GM12875 (cell line): Measurements from ENCODE around the gene PARD6A.

Experiments used
- H3K4me3 ChIP-seq: one replicate; pipeline ENCODE4 v1.5.1; 2011; ENCODE audit warnings: low read depth, low read length, control low read depth
- TF ChIP-seq, protein P1 (sequence below): IDR thresholded peaks from 2 replicates; pipeline ENCODE4 v1.5.1; 2011; ENCODE audit warnings: low read depth, mild to moderate bottlenecking, control low read depth, inconsistent platforms, low read length, moderate library complexity, borderline replicate concordance; ENCODE audit not compliant: insufficient read depth

PARD6A gene

DNA sequence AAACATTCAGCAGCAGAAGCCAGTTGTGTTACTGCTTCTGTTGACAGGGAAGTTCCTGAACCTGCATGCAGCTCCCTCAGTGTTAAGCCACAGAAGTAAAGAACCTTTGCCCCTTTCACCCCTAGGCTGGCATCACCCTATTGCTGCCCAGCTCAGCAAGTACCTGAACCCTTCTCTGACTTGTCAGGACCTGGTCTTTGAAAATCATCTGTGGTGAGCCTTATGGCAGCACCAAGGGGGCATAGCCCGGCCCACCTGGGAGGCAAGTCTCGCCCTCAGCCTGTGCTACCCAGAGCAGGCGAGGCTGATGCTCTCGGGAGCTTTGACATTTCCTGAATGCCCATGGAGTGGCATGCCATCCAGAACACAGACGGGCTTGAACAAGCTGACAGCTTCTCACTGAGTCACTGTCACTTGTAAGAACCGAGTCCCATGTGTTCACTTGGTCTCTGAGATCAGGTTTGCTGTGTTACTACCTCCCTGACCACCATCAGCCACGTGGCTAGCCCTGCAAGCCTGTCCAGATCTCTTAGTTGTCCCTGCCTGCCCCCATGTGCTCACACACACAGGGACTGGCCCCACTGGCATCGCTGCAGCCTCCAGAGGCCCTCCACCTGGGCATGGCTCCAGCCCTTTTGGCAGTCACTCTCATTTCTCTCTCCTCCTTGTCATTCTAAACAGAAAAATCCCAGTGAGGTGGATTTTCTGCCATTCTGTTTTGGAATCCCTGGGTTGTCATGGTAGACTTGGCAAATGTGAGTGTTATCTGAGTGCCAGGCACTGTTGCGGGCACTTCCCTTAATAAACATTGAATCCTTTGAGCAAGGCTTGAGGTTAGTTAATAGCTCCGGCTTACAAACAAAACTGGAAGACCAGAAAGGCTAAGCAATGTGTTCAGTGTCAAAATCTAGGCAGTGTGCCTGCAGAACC lies 18.7 kb upstream of the PARD6A start:
- TF ChIP-seq, protein P1, sequence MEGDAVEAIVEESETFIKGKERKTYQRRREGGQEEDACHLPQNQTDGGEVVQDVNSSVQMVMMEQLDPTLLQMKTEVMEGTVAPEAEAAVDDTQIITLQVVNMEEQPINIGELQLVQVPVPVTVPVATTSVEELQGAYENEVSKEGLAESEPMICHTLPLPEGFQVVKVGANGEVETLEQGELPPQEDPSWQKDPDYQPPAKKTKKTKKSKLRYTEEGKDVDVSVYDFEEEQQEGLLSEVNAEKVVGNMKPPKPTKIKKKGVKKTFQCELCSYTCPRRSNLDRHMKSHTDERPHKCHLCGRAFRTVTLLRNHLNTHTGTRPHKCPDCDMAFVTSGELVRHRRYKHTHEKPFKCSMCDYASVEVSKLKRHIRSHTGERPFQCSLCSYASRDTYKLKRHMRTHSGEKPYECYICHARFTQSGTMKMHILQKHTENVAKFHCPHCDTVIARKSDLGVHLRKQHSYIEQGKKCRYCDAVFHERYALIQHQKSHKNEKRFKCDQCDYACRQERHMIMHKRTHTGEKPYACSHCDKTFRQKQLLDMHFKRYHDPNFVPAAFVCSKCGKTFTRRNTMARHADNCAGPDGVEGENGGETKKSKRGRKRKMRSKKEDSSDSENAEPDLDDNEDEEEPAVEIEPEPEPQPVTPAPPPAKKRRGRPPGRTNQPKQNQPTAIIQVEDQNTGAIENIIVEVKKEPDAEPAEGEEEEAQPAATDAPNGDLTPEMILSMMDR = no peak
- H3K4me3 ChIP-seq = no peak overlapping the region

DNA sequence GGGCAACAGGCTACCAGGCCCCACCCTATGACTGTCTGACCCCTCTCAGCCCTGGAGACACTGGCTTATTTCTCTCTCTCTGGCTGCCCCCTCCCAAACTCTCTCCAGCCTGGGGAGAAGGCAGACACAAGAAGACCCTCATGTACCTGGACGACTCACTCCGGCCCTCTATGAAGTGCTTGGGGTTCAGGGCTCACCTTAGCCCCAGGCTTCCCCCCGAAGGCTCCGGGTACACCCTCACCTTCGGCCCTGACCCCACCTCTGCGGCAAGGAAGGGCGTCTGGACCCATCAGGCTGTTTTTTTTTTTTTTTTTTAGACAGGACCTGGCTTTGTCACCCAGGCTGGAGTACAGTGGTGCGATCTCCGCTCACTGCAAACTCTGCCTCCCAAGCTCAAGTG lies 16.7 kb upstream of the PARD6A start:
- TF ChIP-seq, protein P1 = no peak
- H3K4me3 ChIP-seq = no peak overlapping the region

DNA sequence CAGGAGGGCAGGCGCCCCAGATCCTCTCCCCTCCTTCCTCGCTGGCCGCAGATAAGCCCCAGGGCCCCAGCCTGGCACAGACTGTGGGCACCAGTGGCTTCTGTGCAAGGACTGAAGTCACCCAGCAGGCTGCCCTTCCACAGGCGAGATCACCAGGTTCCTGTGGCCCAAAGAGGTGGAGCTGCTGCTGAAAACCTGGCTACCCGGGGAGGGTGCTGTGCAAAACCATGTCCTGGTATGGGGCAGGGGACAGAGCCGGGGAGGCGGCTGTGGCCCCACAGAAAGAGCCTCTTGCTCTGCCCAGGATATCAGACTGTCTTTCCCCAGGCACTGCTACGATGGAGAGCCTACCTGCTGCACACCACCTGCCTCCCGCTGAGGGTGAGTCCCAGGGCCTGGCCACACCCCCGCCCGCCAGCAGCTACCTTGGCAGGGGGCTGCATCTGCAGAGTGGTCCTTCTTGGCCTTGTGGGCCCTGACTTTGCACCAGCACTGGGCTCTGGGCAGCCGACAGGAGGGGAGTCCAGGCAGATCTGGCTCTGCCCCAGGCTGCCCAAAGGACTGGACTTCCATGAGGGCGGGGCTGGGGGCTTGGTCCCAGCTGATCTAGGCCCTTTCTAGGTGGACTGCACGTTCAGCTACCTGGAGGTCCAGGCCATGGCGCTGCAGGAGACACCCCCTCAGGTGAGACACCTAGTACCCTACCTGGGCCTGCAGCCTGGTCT lies 15.2 kb upstream of the PARD6A start:
- TF ChIP-seq, protein P1 = no peak
- peak overlapping the region; percentile 69 for H3K4me3 ChIP-seq

DNA sequence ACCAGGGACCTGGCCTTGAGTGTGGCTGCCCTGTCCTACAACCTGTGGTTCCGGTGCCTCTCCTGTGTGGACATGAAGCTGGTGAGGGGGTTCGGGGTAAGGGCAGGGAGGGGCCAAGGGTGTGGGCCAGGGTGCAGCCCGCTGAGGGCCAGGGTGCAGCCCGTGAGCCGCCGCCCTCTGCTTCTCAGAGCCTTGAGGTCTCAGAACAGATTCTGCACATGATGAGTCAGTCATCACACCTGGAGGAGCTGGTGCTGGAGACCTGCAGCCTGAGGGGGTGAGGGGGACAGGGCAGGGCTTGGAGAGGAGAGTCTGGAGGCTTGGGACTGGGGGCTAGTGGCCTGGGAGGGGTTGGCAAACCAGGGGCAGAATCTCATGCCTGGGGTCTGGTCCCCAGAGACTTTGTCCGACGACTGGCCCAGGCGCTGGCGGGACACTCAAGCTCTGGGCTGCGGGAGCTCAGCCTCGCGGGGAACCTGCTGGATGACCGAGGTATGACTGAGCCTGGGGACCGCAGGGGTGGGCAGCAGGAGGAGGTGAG lies 13.6 kb upstream of the PARD6A start:
- no peak overlapping the region for H3K4me3 ChIP-seq
- TF ChIP-seq, protein P1 = no peak

DNA sequence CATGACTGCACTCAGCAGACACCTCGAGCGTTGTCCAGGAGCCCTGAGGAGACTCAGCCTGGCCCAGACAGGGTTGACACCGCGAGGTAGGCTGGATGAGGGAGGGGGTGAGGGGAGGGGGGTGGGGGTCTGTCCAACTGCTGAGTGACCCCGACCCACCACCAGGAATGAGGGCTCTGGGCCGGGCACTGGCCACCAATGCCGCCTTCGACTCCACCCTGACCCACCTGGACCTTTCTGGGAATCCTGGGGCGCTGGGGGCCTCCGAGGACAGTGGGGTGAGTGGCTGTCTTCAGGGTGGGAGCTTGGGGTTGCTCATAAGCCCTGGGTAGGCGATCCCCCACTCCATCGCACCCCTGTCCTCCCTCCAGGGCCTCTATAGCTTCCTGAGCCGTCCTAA lies 13.1 kb upstream of the PARD6A start:
- no peak overlapping the region for H3K4me3 ChIP-seq
- TF ChIP-seq, protein P1 = no peak

DNA sequence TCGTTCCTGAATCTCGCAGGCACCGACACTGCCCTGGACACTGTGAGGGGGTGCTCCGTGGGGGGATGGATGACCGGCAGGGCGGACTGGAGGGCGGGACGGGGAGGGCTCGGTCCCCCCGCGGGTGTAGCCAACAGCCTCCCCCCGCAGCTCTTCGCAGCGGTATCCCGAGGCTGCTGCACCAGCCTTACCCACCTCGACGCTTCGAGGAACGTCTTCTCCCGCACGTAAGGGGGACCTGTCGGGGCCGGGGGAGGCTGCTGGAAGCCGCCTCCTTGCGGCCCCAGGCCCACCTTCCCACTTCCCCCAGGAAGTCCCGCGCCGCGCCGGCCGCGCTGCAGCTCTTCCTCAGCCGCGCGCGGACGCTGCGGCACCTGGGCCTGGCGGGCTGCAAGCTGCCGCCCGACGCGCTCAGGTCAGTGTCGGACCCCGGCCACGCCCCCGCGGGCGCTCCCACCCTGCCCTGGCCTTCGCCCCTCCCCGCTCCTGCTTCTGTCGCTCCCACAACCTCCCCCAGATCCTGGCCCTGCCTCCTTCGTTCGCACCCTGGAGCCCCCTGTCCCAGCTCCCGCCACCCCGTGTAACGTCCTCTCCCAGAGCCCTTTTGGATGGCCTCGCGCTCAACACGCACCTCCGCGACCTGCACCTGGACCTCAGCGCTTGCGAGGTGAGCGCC lies 12.5 kb upstream of the PARD6A start:
- no peak overlapping the region for H3K4me3 ChIP-seq
- TF ChIP-seq, protein P1 = no peak
